ENCODE data around the gene ACOT11. TPM values are rescaled to one million over a fixed set of nuclear protein-coding genes. Genes with fewer than 3 reads are reported as not detected.

The ACOT11 gene
- total and polyA plus RNA-seq, 9 of the 15 experiments (the other 6 are each of a cell fraction or from before 2014, with no cell fraction given), result 0.04 to 1.2 (median 0.64) TPM; not detected in 2

DNA sequence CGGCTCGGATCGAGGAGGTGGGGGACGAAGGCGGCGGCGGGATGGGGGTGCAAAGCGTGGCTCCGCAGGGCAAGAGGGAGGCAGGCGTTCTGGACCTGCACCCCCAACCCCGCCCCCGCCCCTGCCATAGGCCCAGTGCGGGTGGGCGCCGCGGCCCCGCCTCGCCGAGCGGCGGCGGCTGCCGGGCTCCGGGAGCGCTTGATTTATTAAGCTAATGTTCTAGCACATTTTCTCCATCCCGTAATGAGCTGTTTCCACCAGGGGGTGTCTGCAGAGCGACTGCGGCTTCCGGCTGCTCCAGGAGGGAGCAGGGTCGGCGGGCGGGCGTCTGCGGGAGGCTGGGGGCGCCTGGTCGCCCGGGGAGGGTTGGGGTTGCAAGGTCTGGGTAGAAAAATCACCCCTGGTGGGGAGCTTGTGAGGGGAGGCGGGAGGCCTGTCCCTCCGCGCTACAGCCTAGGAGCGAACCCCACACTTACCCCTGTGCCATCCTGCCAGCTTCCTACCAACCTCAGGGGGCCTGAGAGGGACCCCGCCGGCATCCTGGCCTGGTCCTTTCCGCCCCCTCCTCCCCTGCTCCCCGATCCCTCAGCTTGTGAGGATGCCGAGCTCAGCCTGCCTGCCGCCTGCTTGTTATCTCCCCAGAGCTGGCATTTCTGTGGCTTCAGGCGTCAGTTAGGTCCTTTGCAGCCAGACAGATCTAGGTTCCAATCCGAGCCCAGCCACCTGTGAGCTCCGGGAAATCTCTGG lies 48.5 kb upstream of the ACOT11 start (continued):
- TF ChIP-seq, protein P1, sequence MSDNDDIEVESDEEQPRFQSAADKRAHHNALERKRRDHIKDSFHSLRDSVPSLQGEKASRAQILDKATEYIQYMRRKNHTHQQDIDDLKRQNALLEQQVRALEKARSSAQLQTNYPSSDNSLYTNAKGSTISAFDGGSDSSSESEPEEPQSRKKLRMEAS (CRISPR knock-in tag; IDR thresholded peaks at IDR 0.05), result no peak
- TF ChIP-seq NRF1 (conservative IDR thresholded peaks at IDR 0.05 in 1 of 2, IDR thresholded peaks at IDR 0.05 in 1 of 2), result no peak
- TF ChIP-seq HMG20A (CRISPR knock-in tag; conservative IDR thresholded peaks at IDR 0.05), result no peak
- 0 out of 2 replicates have a peak, but pooled peaks have one; percentile 37 for TF ChIP-seq GABPA (tag; conservative IDR thresholded peaks at IDR 0.05; ENCODE audit: low read depth)
- TF ChIP-seq, protein P2, sequence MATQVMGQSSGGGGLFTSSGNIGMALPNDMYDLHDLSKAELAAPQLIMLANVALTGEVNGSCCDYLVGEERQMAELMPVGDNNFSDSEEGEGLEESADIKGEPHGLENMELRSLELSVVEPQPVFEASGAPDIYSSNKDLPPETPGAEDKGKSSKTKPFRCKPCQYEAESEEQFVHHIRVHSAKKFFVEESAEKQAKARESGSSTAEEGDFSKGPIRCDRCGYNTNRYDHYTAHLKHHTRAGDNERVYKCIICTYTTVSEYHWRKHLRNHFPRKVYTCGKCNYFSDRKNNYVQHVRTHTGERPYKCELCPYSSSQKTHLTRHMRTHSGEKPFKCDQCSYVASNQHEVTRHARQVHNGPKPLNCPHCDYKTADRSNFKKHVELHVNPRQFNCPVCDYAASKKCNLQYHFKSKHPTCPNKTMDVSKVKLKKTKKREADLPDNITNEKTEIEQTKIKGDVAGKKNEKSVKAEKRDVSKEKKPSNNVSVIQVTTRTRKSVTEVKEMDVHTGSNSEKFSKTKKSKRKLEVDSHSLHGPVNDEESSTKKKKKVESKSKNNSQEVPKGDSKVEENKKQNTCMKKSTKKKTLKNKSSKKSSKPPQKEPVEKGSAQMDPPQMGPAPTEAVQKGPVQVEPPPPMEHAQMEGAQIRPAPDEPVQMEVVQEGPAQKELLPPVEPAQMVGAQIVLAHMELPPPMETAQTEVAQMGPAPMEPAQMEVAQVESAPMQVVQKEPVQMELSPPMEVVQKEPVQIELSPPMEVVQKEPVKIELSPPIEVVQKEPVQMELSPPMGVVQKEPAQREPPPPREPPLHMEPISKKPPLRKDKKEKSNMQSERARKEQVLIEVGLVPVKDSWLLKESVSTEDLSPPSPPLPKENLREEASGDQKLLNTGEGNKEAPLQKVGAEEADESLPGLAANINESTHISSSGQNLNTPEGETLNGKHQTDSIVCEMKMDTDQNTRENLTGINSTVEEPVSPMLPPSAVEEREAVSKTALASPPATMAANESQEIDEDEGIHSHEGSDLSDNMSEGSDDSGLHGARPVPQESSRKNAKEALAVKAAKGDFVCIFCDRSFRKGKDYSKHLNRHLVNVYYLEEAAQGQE (IDR thresholded peaks at IDR 0.05; ENCODE audit: borderline replicate concordance), result peak; percentile 29; the same call in 1 of the 2 replicates
- TF ChIP-seq, protein P2 (CRISPR knock-in tag; IDR thresholded peaks at IDR 0.05; ENCODE audit: low read depth), result no peak
- TF ChIP-seq RAD21 (CRISPR knock-in tag; conservative IDR thresholded peaks at IDR 0.05 in 1 of 2, IDR thresholded peaks at IDR 0.05 in 1 of 2), result peak; percentile 45 to 52
- no peak for TF ChIP-seq JUN (IDR thresholded peaks at IDR 0.05; ENCODE audit: borderline replicate concordance, low read depth, low read length)
- no peak for TF ChIP-seq JUN (CRISPR knock-in tag; IDR thresholded peaks at IDR 0.05; ENCODE audit: borderline replicate concordance)
- TF ChIP-seq CBFA2T3 (IDR thresholded peaks at IDR 0.05), result peak; percentile 32; the same call in 1 of the 2 replicates
- TF ChIP-seq ELF4 (CRISPR knock-in tag; IDR thresholded peaks at IDR 0.05), result no peak
- TF ChIP-seq ZFP1 (CRISPR knock-in tag; IDR thresholded peaks at IDR 0.05), result no peak
- no peak for TF ChIP-seq MCM2 (IDR thresholded peaks at IDR 0.05; ENCODE audit: low read depth)
- peak; percentile 51 for TF ChIP-seq MEIS2 (IDR thresholded peaks at IDR 0.05; ENCODE audit: partially characterized antibody)
- TF ChIP-seq, protein P3, sequence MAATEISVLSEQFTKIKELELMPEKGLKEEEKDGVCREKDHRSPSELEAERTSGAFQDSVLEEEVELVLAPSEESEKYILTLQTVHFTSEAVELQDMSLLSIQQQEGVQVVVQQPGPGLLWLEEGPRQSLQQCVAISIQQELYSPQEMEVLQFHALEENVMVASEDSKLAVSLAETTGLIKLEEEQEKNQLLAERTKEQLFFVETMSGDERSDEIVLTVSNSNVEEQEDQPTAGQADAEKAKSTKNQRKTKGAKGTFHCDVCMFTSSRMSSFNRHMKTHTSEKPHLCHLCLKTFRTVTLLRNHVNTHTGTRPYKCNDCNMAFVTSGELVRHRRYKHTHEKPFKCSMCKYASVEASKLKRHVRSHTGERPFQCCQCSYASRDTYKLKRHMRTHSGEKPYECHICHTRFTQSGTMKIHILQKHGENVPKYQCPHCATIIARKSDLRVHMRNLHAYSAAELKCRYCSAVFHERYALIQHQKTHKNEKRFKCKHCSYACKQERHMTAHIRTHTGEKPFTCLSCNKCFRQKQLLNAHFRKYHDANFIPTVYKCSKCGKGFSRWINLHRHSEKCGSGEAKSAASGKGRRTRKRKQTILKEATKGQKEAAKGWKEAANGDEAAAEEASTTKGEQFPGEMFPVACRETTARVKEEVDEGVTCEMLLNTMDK (IDR thresholded peaks at IDR 0.05; ENCODE audit: borderline replicate concordance, insufficient read depth, low read depth, low read length, poor library complexity, severe bottlenecking), result peak; percentile 19
